ENCODE measurements around the gene BCAP31. TPM values are rescaled to one million over a fixed set of nuclear protein-coding genes. Genes with fewer than 3 reads are reported as not detected.
A peak's percentile ranks its signal among the peaks of the same experiment; 100 is the strongest.

BCAP31 gene
- total and polyA plus RNA-seq, 2 of the 13 experiments (the other 11 are each of a cell fraction or from before 2014, with no cell fraction given), result 139 to 178 TPM

GRCh38 chrX:153724252-153725038 is at the start of gene BCAP31, which contains the start of gene ABCD1 (continued):
- TF ChIP-seq ATF4 (CRISPR knock-in tag; IDR thresholded peaks at IDR 0.05) (no peak), KAT2B (IDR thresholded peaks at IDR 0.05; ENCODE audit: borderline replicate concordance, low read depth, low read length) (no peak), POGK (CRISPR knock-in tag; conservative IDR thresholded peaks at IDR 0.05) (0 out of 2 replicates have a peak, but pooled peaks have one; percentile 25), XBP1 (CRISPR knock-in tag; IDR thresholded peaks at IDR 0.05) (no peak), ZNF230 (CRISPR knock-in tag; IDR thresholded peaks at IDR 0.05) (no peak), POLR2AphosphoS5 (IDR thresholded peaks at IDR 0.05; ENCODE audit: low read depth, low read length) (peak; percentile 86), ZFP62 (CRISPR knock-in tag; IDR thresholded peaks at IDR 0.05) (no peak), PHF20 (CRISPR knock-in tag; IDR thresholded peaks at IDR 0.05) (no peak), NFE2L2 (IDR thresholded peaks at IDR 0.05; ENCODE audit: low read length) (no peak), HNRNPK (IDR thresholded peaks at IDR 0.05; ENCODE audit: low read depth, low read length, poor library complexity, severe bottlenecking) (no peak), E2F2 (CRISPR knock-in tag; IDR thresholded peaks at IDR 0.05; ENCODE audit: borderline replicate concordance) (no peak), RNF2 (conservative IDR thresholded peaks at IDR 0.05; ENCODE audit: low read depth) (no peak), GPN1 (CRISPR knock-in tag; IDR thresholded peaks at IDR 0.05; ENCODE audit: borderline replicate concordance) (no peak), EEA1 (CRISPR knock-in tag; IDR thresholded peaks at IDR 0.05; ENCODE audit: borderline replicate concordance) (no peak), NR2F1 (CRISPR knock-in tag; IDR thresholded peaks at IDR 0.05) (no peak), NR3C1 (CRISPR knock-in tag; IDR thresholded peaks at IDR 0.05) (no peak), TMF1 (CRISPR knock-in tag; IDR thresholded peaks at IDR 0.05; ENCODE audit: low read depth) (no peak), ARID5B (CRISPR knock-in tag; IDR thresholded peaks at IDR 0.05) (no peak)
- TF ChIP-seq, protein P1, sequence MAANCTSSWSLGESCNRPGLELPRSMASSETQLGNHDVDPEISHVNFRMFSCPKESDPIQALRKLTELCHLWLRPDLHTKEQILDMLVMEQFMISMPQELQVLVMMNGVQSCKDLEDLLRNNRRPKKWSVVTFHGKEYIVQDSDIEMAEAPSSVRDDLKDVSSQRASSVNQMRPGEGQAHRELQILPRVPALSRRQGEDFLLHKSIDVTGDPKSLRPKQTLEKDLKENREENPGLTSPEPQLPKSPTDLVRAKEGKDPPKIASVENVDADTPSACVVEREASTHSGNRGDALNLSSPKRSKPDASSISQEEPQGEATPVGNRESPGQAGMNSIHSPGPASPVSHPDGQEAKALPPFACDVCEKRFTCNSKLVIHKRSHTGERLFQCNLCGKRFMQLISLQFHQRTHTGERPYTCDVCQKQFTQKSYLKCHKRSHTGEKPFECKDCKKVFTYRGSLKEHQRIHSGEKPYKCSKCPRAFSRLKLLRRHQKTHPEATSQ (CRISPR knock-in tag; IDR thresholded peaks at IDR 0.05; ENCODE audit: borderline replicate concordance), result no peak

Measured in HepG2 (cell line).